A549 treated with Mapracorat at 1 μM for 4 hours (cell line): ENCODE measurements around the gene GJD3. TPM values are rescaled to one million over a fixed set of nuclear protein-coding genes. Genes with fewer than 3 reads are reported as not detected.

Experiments used
- total RNA-seq: library from RNA; stranded (reverse); fragments of 200-300 nt; extraction: Qiagen RNA extraction; gene quantifications from 5 replicates; pipeline ENCODE4 v1.2.3, GENCODE V29; 2022

GJD3 gene
- 0.54 to 0.93 TPM (median 0.86 TPM) in 5 replicates for total RNA-seq

GRCh38 chr17:40364121-40364861 is at the start of gene GJD3:
Gene GJD3 (minus strand): TSS chr17:40364737. CDS start chr17:40363815, 922 bp downstream.

Other genes with a start within 250 kb of the GJD3 start
- gene MSL1, start 242.8 kb downstream of the GJD3 start, total RNA-seq, result 58.5 to 65.4 TPM (median 64.8 TPM) in 5 replicates
- gene CASC3, start 224.2 kb downstream of the GJD3 start, total RNA-seq, result 43.9 to 47.0 TPM (median 46.0 TPM) in 5 replicates
- gene RAPGEFL1, start 187.3 kb downstream of the GJD3 start, total RNA-seq, result 2.2 to 3.4 TPM (median 2.8 TPM) in 5 replicates
- 17.2 to 21.8 TPM (median 19.5 TPM) in 5 replicates for gene WIPF2, start 145.4 kb downstream of the GJD3 start, total RNA-seq
- gene CDC6, start 76.9 kb downstream of the GJD3 start, total RNA-seq, result 47.3 to 56.4 TPM (median 52.7 TPM) in 5 replicates
- 39.5 to 50.2 TPM (median 41.8 TPM) in 5 replicates for gene RARA, start 55.6 kb downstream of the GJD3 start, total RNA-seq
- 192 to 232 TPM (median 208 TPM) in 5 replicates for gene TOP2A, start 53.2 kb upstream of the GJD3 start, total RNA-seq
- gene IGFBP4, start 78.7 kb upstream of the GJD3 start, total RNA-seq, result 2,173 to 2,922 TPM (median 2,805 TPM) in 5 replicates
- 196 to 254 TPM (median 237 TPM) in 5 replicates for gene TNS4, start 136.9 kb upstream of the GJD3 start, total RNA-seq
- gene CCR7, start 200.7 kb upstream of the GJD3 start, total RNA-seq, result 0.94 to 1.3 TPM (median 1.2 TPM) in 5 replicates